Endodermal cell (in vitro differentiated cells): Measurements from ENCODE around the gene ZIC5. TPM values are rescaled to one million over a fixed set of nuclear protein-coding genes. Genes with fewer than 3 reads are reported as not detected.

Experiments used
- DNase-seq: peaks from one replicate; pipeline ENCODE4 v3.0.0-alpha.2; 2017
- H3K27ac ChIP-seq: 2 replicates; pipeline ENCODE4 v1.5.1; 2013; ENCODE audit warnings: mild to moderate bottlenecking, low read depth, low read length, moderate library complexity
- H3K27me3 ChIP-seq: 2 replicates; pipeline ENCODE4 v1.6.1; 2013; ENCODE audit warnings: mild to moderate bottlenecking, low read length, moderate library complexity; ENCODE audit not compliant: insufficient read depth, control insufficient read depth, poor library complexity, severe bottlenecking
- H3K36me3 ChIP-seq: 2 replicates; pipeline ENCODE4 v1.7.0; 2013; ENCODE audit warnings: mild to moderate bottlenecking, low read length, moderate library complexity; ENCODE audit not compliant: control insufficient read depth, insufficient read depth
- H3K4me1 ChIP-seq: one replicate; pipeline ENCODE4 v1.7.0; 2013; ENCODE audit warnings: low read length; ENCODE audit not compliant: control insufficient read depth, insufficient read depth
- H3K4me3 ChIP-seq: 2 replicates; pipeline ENCODE4 v1.5.1; 2013; ENCODE audit warnings: mild to moderate bottlenecking, low read length, moderate library complexity
- H3K9ac ChIP-seq: 2 replicates; pipeline ENCODE4 v1.6.1; 2013; ENCODE audit warnings: mild to moderate bottlenecking, low read length, moderate library complexity; ENCODE audit not compliant: poor library complexity, severe bottlenecking; ENCODE audit errors: extremely low read depth
- H3K9me3 ChIP-seq: 2 replicates; pipeline ENCODE4 v1.6.1; 2013; ENCODE audit warnings: mild to moderate bottlenecking, low read length, moderate library complexity; ENCODE audit not compliant: control insufficient read depth
- H3K27ac Mint-ChIP-seq: 2 replicates; pipeline ENCODE4 v1.8.0; 2020; ENCODE audit warnings: mixed read lengths
- H3K27me3 Mint-ChIP-seq: 2 replicates; pipeline ENCODE4 v1.8.0; 2021; ENCODE audit warnings: mild to moderate bottlenecking, mixed read lengths; ENCODE audit not compliant: insufficient read depth
- H3K36me3 Mint-ChIP-seq: 2 replicates; pipeline ENCODE4 v1.8.0; 2020; ENCODE audit warnings: low read depth, mixed read lengths
- H3K4me1 Mint-ChIP-seq: 2 replicates; pipeline ENCODE4 v1.8.0; 2020; ENCODE audit warnings: mixed read lengths
- H3K4me3 Mint-ChIP-seq: 2 replicates; pipeline ENCODE4 v1.8.0; 2020; ENCODE audit warnings: mild to moderate bottlenecking, moderate library complexity, mixed read lengths
- H3K9me3 Mint-ChIP-seq: 2 replicates; pipeline ENCODE4 v1.8.0; 2020; ENCODE audit warnings: mild to moderate bottlenecking, mixed read lengths
- CTCF ChIP-seq: fragments of 200-600 bp; sonication (generic); conservative IDR thresholded peaks from 2 replicates; pipeline ENCODE4 v1.5.0; 2021; ENCODE audit warnings: antibody characterized with exemption, mild to moderate bottlenecking
- WGBS, 2 experiments: methylation state at CpG; one replicate each; pipeline versions ENCODE4 v1.1.5 to v1.1.7; 2013; ENCODE audit warnings: missing lambda C conversion rate in 2 of 2, mixed read lengths in 1 of 2; ENCODE audit not compliant: insufficient coverage in 1 of 2, insufficient read length in 1 of 2; 5-methylcytosine and 5-hydroxymethylcytosine counted together
- total RNA-seq, 2 donors: library from RNA; stranded (reverse); fragmentation: NEBNext Ultra II Directional in 1 of 2; extraction: Animal tissue kit (Norgen Biotek cat#: 25700) in 1 of 2; gene quantifications; 2 replicates in 1 of 2; 3 replicates in 1 of 2; pipeline ENCODE4 v1.2.1, GENCODE V29; 2021

ZIC5 gene
- total RNA-seq, 2 donors from 2014 or later: 11.0 to 13.7 TPM

- H3K9me3 Mint-ChIP-seq: no peaks in the 10 kb centered on the region
- no peak for TF ChIP-seq CTCF
- H3K27me3 ChIP-seq: peaks cover 36% of the 10 kb centered on the region
- peaks cover 5% of the 10 kb centered on the region for H3K4me1 ChIP-seq
- no peaks in the 10 kb centered on the region for H3K9me3 ChIP-seq
- H3K4me3 Mint-ChIP-seq: peak overlapping the region; percentile 94
- peak overlapping the region; percentile 84 for H3K9ac ChIP-seq
- peaks cover 22% of the 10 kb centered on the region for H3K4me1 Mint-ChIP-seq
- peak; percentile 87 for DNase-seq
- 0 to 4% methylated on average over 11 to 58 of the region's 59 CpGs for WGBS, 2 experiments
- peaks cover 42% of the 10 kb centered on the region for H3K27me3 Mint-ChIP-seq
- H3K4me3 ChIP-seq: peak overlapping the region; percentile 93
- peak overlapping the region; percentile 26 for H3K27ac Mint-ChIP-seq
- H3K36me3 Mint-ChIP-seq: peaks cover 23% of the 10 kb centered on the region
- H3K27ac ChIP-seq: peak overlapping the region; percentile 90
- peaks cover 24% of the 10 kb centered on the region for H3K36me3 ChIP-seq
Measured at GRCh38 chr13:99979453-99980200, 8.1 kb upstream of the ZIC5 start.

GRCh38 chr13:99978799-99979452 lies 7.4 kb upstream of the ZIC5 start:
- TF ChIP-seq CTCF: peak; percentile 51
- peak; percentile 94 for DNase-seq
- peak overlapping the region; percentile 93 for H3K4me3 ChIP-seq
- Mint-ChIP-seq H3K9me3 (no peaks in the 10 kb centered on the region), H3K27ac (no peak overlapping the region), H3K4me3 (peak overlapping the region; percentile 94), H3K27me3 (peaks cover 49% of the 10 kb centered on the region), H3K4me1 (peaks cover 25% of the 10 kb centered on the region), H3K36me3 (peaks cover 16% of the 10 kb centered on the region)
- H3K27me3 ChIP-seq: peaks cover 43% of the 10 kb centered on the region
- no peaks in the 10 kb centered on the region for H3K9me3 ChIP-seq
- H3K27ac ChIP-seq: peak overlapping the region; percentile 90
- 0% methylated on average over 2 to 16 of the region's 18 CpGs for WGBS, 2 experiments
- peaks cover 5% of the 10 kb centered on the region for H3K4me1 ChIP-seq
- peaks cover 17% of the 10 kb centered on the region for H3K36me3 ChIP-seq
- H3K9ac ChIP-seq: peak overlapping the region; percentile 84

GRCh38 chr13:99977912-99978798 lies 6.6 kb upstream of the ZIC5 start:
- Histone ChIP-seq H3K27ac (peak overlapping the region; percentile 5), H3K9ac (peak overlapping the region; percentile 84), H3K27me3 (peaks cover 51% of the 10 kb centered on the region), H3K4me3 (peak overlapping the region; percentile 93), H3K4me1 (peaks cover 5% of the 10 kb centered on the region), H3K36me3 (peaks cover 9% of the 10 kb centered on the region), H3K9me3 (no peaks in the 10 kb centered on the region)
- Mint-ChIP-seq H3K27me3 (peaks cover 57% of the 10 kb centered on the region), H3K27ac (no peak overlapping the region), H3K4me1 (peaks cover 28% of the 10 kb centered on the region), H3K36me3 (peaks cover 8% of the 10 kb centered on the region), H3K4me3 (peak overlapping the region; percentile 94), H3K9me3 (no peaks in the 10 kb centered on the region)
- TF ChIP-seq CTCF: no peak
- 15 to 20% methylated on average over 28 to 52 of the region's 52 CpGs for WGBS, 2 experiments
- DNase-seq: peak; percentile 82
